Measurements from ENCODE around the gene PARVA.

DNA sequence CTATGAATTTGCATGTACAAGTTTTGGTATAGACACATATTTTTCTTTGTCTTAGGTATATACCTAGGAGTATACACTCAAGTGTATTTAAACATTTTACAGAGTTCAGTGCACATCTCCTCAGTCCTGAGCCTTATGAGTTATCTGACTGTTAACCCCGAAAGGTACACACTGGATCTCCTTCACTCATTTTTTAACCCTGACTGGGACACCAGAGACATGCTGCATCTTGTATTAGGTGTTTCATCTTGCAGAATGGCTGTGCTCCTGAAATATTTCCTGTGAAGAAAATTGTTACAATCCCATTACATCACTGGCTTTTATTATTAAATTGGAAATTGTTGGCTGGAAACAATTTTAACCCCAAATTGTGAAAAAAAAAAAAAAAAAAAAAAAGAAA is 15.3 kb downstream of the PARVA start:
- TF ChIP-seq EZH2phosphoT487 (IDR thresholded peaks at IDR 0.05; ENCODE audit: borderline replicate concordance, low read depth, low read length): no peak
- TF ChIP-seq, protein P1, sequence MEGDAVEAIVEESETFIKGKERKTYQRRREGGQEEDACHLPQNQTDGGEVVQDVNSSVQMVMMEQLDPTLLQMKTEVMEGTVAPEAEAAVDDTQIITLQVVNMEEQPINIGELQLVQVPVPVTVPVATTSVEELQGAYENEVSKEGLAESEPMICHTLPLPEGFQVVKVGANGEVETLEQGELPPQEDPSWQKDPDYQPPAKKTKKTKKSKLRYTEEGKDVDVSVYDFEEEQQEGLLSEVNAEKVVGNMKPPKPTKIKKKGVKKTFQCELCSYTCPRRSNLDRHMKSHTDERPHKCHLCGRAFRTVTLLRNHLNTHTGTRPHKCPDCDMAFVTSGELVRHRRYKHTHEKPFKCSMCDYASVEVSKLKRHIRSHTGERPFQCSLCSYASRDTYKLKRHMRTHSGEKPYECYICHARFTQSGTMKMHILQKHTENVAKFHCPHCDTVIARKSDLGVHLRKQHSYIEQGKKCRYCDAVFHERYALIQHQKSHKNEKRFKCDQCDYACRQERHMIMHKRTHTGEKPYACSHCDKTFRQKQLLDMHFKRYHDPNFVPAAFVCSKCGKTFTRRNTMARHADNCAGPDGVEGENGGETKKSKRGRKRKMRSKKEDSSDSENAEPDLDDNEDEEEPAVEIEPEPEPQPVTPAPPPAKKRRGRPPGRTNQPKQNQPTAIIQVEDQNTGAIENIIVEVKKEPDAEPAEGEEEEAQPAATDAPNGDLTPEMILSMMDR (conservative IDR thresholded peaks at IDR 0.05; ENCODE audit: low read length): no peak
